Neuronal stem cell (in vitro differentiated cells): ENCODE data around the gene FGGY.
"Not testable (repeated sequence)": the region's sequence is repeated elsewhere in the genome, so short reads cannot be mapped to it uniquely, and the experiment has no call there.

ENCODE experiments used
- DNase-seq: peaks from one replicate; pipeline ENCODE4 v3.0.0-alpha.2; 2013; ENCODE audit warnings: low spot score
- H2AFZ ChIP-seq: one replicate; pipeline ENCODE4 v1.6.1; 2013; ENCODE audit warnings: mild to moderate bottlenecking, low read length, inconsistent platforms
- H2AK5ac ChIP-seq: 2 replicates; pipeline ENCODE4 v1.6.1; 2013; ENCODE audit warnings: low read depth, mild to moderate bottlenecking, inconsistent platforms, low read length, moderate library complexity, mixed read lengths
- H2BK120ac ChIP-seq: 2 replicates; pipeline ENCODE4 v1.6.1; 2013; ENCODE audit warnings: low read depth, mild to moderate bottlenecking, inconsistent platforms, low read length, moderate library complexity, mixed read lengths
- H2BK12ac ChIP-seq: one replicate; pipeline ENCODE4 v1.6.1; 2013; ENCODE audit warnings: low read length, inconsistent platforms
- H2BK15ac ChIP-seq: 2 replicates; pipeline ENCODE4 v1.6.1; 2013; ENCODE audit warnings: mild to moderate bottlenecking, low read length, inconsistent platforms, mixed read lengths
- H2BK5ac ChIP-seq: one replicate; pipeline ENCODE4 v1.6.1; 2013; ENCODE audit warnings: inconsistent platforms, mild to moderate bottlenecking, low read length, moderate library complexity
- H3K14ac ChIP-seq: one replicate; pipeline ENCODE4 v1.6.1; 2013; ENCODE audit warnings: low read length, inconsistent platforms
- H3K18ac ChIP-seq: 2 replicates; pipeline ENCODE4 v1.6.1; 2013; ENCODE audit warnings: low read length, inconsistent platforms
- H3K23ac ChIP-seq: 2 replicates; pipeline ENCODE4 v1.6.1; 2013; ENCODE audit warnings: low read depth, mild to moderate bottlenecking, mixed read lengths, low read length, inconsistent platforms; ENCODE audit not compliant: poor library complexity
- H3K27ac ChIP-seq: replicated peaks from 3 replicates; pipeline ENCODE4 v1.5.1; 2013; ENCODE audit warnings: low read length, inconsistent platforms
- H3K27me3 ChIP-seq, 3 experiments: 2 replicates each; pipeline ENCODE4 v1.6.1; 2013; ENCODE audit warnings: low read length in 3 of 3, mild to moderate bottlenecking in 2 of 3, inconsistent platforms in 1 of 3, low read depth in 1 of 3, mixed read lengths in 1 of 3, moderate library complexity in 1 of 3; ENCODE audit not compliant: control insufficient read depth in 3 of 3, insufficient read depth in 3 of 3
- H3K36me3 ChIP-seq, 2 donors: replicated peaks in 1 of 2; 2 replicates each; pipeline ENCODE4 v1.6.1; 2013; ENCODE audit warnings: low read length in 2 of 2; ENCODE audit not compliant: control insufficient read depth in 2 of 2, insufficient read depth in 2 of 2
- H3K4ac ChIP-seq: 2 replicates; pipeline ENCODE4 v1.6.1; 2013; ENCODE audit warnings: inconsistent platforms, mild to moderate bottlenecking, low read length, moderate library complexity
- H3K4me1 ChIP-seq, 2 donors: 1 replicate in 1 of 2; 2 replicates in 1 of 2; pipeline ENCODE4 v1.6.1; 2013; ENCODE audit warnings: low read length in 2 of 2, low read depth in 1 of 2; ENCODE audit not compliant: control insufficient read depth in 2 of 2, insufficient read depth in 1 of 2
- H3K4me2 ChIP-seq: one replicate; pipeline ENCODE4 v1.6.1; 2013; ENCODE audit warnings: mild to moderate bottlenecking, low read length, inconsistent platforms; ENCODE audit not compliant: insufficient read depth, poor library complexity, severe bottlenecking
- H3K4me3 ChIP-seq, 2 donors: 2 replicates each; pipeline ENCODE4 v1.5.1; 2013; ENCODE audit warnings: low read length in 2 of 2, mild to moderate bottlenecking in 2 of 2, inconsistent platforms in 1 of 2, moderate library complexity in 1 of 2
- H3K79me1 ChIP-seq: one replicate; pipeline ENCODE4 v1.6.1; 2013; ENCODE audit warnings: low read depth, mild to moderate bottlenecking, inconsistent platforms, low read length, moderate library complexity
- H3K9ac ChIP-seq: one replicate; pipeline ENCODE4 v1.6.1; 2013; ENCODE audit warnings: mild to moderate bottlenecking, low read depth, low read length, inconsistent platforms; ENCODE audit not compliant: poor library complexity
- H3K9me3 ChIP-seq, 2 donors: replicated peaks in 1 of 2; 2 replicates each; pipeline versions ENCODE3 to v1.6.1; 2013; ENCODE audit warnings: low read length in 2 of 2, mild to moderate bottlenecking in 2 of 2, inconsistent platforms in 1 of 2, low read depth in 1 of 2, mixed read lengths in 1 of 2, moderate library complexity in 1 of 2; ENCODE audit not compliant: control insufficient read depth in 2 of 2, insufficient read depth in 1 of 2
- H4K8ac ChIP-seq: one replicate; pipeline ENCODE4 v1.6.1; 2013; ENCODE audit warnings: low read depth, mild to moderate bottlenecking, inconsistent platforms, low read length, moderate library complexity
- H4K91ac ChIP-seq: one replicate; pipeline ENCODE4 v1.6.1; 2013; ENCODE audit warnings: low read length, low read depth, mild to moderate bottlenecking, inconsistent platforms; ENCODE audit not compliant: poor library complexity
- WGBS, 2 donors: extraction: QIAGEN DNeasy Blood & Tissue Kit; methylation state at CpG; one replicate each; pipeline ENCODE4 v1.1.7; 2013; ENCODE audit warnings: missing lambda C conversion rate in 2 of 2, mixed read lengths in 1 of 2; ENCODE audit not compliant: insufficient read length in 2 of 2, insufficient replicate concordance in 1 of 2; ENCODE audit errors: extremely low coverage in 2 of 2; 5-methylcytosine and 5-hydroxymethylcytosine counted together

FGGY gene

DNA sequence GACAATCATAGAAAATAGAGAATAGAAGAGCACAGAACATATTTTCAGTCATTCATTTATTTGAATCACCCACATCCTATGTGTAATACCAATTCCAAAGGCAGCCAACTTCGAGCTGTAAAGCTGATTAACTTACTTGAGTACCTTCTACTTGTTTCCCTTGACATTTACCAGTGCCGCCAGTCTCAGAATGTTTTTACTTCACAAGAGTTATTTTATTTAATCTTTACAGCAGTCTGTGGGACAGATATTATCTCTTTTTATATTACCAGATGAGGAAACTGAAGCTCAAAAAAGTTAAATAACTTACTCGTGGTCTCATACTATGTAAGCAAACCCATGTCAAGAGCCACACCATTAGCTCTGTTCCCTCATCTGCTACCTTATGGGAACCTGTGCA lies 56.6 kb downstream of the FGGY start:
- H2AK5ac ChIP-seq, result no peak overlapping the region
- H2BK12ac ChIP-seq, result no peak overlapping the region
- H2BK5ac ChIP-seq, result no peak overlapping the region
- H3K18ac ChIP-seq, result no peak overlapping the region
- H3K4me3 ChIP-seq, result no peak overlapping the region
- DNase-seq, result no peak
- WGBS, 2 donors, result no CpG with 5 or more reads among the region's 3 CpGs
- no peak overlapping the region for H3K23ac ChIP-seq
- no peaks in the 10 kb centered on the region for H3K36me3 ChIP-seq
- H4K8ac ChIP-seq, result no peak overlapping the region
- H4K91ac ChIP-seq, result no peak overlapping the region
- H3K9ac ChIP-seq, result no peak overlapping the region
- H2AFZ ChIP-seq, result no peak overlapping the region
- no peak overlapping the region for H3K4me2 ChIP-seq
- no peak overlapping the region for H3K14ac ChIP-seq
- H3K27me3 ChIP-seq, result no peaks in the 10 kb centered on the region
- no peaks in the 10 kb centered on the region for H3K9me3 ChIP-seq
- H2BK15ac ChIP-seq, result no peak overlapping the region
- no peak overlapping the region for H3K27ac ChIP-seq
- no peaks in the 10 kb centered on the region for H3K79me1 ChIP-seq
- no peak overlapping the region for H3K4ac ChIP-seq
- no peak overlapping the region for H2BK120ac ChIP-seq
- H3K4me1 ChIP-seq, result peaks cover 3 to 4% of the 10 kb centered on the region in 2 donors

DNA sequence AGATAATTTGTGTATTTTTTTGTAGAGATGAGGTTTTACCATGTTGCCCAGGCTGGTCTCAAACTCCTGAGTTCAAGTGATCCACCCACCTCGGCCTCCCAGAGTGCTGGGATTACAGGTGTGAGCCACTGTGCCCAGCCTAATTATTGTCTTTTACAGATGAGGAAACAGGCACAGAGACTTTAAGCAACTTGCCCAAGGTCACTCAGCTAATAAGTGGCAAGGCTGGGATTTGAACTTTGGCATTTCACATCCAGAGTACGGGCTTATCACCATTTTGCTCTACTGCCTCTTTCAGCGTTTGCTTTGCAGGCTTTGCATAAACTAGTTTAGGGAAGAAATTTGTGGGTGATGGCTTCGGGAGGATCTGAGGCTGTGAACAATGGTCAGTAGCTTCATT lies 57.3 kb downstream of the FGGY start:
- H3K9ac ChIP-seq, H2BK5ac ChIP-seq, H3K23ac ChIP-seq, H3K9me3 ChIP-seq, H4K91ac ChIP-seq, H4K8ac ChIP-seq, H2BK12ac ChIP-seq, H3K36me3 ChIP-seq, H3K27ac ChIP-seq, H2AK5ac ChIP-seq, H2BK15ac ChIP-seq, H3K4me2 ChIP-seq, H3K79me1 ChIP-seq, H3K4me3 ChIP-seq, DNase-seq, H3K27me3 ChIP-seq, H2BK120ac ChIP-seq, H3K18ac ChIP-seq, H3K14ac ChIP-seq, H2AFZ ChIP-seq, H3K4me1 ChIP-seq, H3K4ac ChIP-seq: not testable (repeated sequence)
- no CpG with 5 or more reads among the region's 4 CpGs for WGBS, 2 donors

DNA sequence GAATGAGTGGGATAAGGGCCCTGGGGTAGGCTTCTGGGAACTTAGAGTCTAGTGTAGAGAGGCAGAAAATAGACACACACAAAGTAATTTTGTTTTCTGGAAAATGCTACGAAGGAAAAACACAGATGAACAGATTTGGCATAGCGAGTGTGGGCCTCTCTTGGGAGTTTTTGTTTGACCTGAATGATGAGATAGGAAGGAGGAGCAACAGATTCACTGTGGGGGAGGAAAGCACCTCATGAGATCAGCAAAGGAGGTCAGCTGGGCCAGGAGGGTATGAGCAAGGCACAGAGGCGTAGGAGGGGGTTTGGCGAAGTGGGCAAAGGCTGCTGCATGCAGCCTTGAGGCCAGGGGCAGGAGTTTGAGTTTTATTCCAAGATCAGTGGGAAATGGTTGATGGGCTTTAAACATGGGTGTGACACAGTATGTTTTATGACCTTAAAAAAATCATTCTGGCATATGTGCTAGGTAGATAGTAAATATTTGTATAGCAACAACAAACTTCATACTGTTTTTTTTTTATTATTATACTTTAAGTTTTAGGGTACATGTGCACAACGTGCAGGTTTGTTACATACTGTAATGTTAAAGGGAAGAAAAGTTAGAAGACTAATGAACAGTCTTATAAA lies 57.9 kb downstream of the FGGY start:
- H3K79me1 ChIP-seq, result no peaks in the 10 kb centered on the region
- no peak for DNase-seq
- H2BK5ac ChIP-seq, result no peak overlapping the region
- no peaks in the 10 kb centered on the region for H3K36me3 ChIP-seq
- no peak overlapping the region for H3K4ac ChIP-seq
- H2AFZ ChIP-seq, result no peak overlapping the region
- H3K23ac ChIP-seq, result no peak overlapping the region
- H3K9ac ChIP-seq, result no peak overlapping the region
- no peak overlapping the region for H2BK12ac ChIP-seq
- no peak overlapping the region for H4K8ac ChIP-seq
- no peaks in the 10 kb centered on the region for H3K27me3 ChIP-seq
- no peak overlapping the region for H4K91ac ChIP-seq
- H3K9me3 ChIP-seq, result no peaks in the 10 kb centered on the region
- H3K27ac ChIP-seq, result no peak overlapping the region
- no peak overlapping the region for H3K4me2 ChIP-seq
- H3K4me1 ChIP-seq, result peaks cover 3 to 6% of the 10 kb centered on the region in 2 donors
- H2AK5ac ChIP-seq, result no peak overlapping the region
- no peak overlapping the region for H3K14ac ChIP-seq
- H2BK120ac ChIP-seq, result no peak overlapping the region
- H3K4me3 ChIP-seq, result no peak overlapping the region
- H3K18ac ChIP-seq, result peak overlapping the region; percentile 54
- WGBS, 2 donors, result no CpG with 5 or more reads among the region's 5 CpGs
- H2BK15ac ChIP-seq, result no peak overlapping the region

DNA sequence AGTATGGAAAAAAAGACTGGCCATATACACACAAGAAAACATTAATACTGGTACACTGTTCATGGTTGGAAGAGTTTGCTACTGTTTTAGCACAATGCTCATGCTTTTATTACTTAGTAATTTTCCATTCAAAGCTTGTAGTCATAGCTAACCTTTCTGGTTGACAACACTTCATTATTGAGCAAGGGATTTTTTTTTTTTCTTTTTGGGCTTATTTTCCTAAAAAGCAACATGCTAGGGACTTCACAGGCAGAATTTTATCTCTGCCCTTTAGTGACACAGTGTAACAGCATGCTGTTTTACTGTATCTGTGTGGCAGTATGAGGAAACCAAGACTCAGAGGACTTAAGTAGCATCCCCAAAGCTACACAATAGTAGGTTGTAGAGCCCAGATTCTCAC lies 58.5 kb downstream of the FGGY start:
- Histone ChIP-seq H3K27me3 (no peaks in the 10 kb centered on the region), H3K9me3 (no peaks in the 10 kb centered on the region), H4K8ac (no peak overlapping the region), H3K27ac (no peak overlapping the region), H2BK15ac (no peak overlapping the region), H3K4me2 (no peak overlapping the region), H3K23ac (no peak overlapping the region), H3K18ac (no peak overlapping the region), H3K79me1 (no peaks in the 10 kb centered on the region), H3K4me3 (no peak overlapping the region), H2BK12ac (no peak overlapping the region), H3K4ac (no peak overlapping the region), H3K9ac (no peak overlapping the region), H3K14ac (no peak overlapping the region), H3K36me3 (no peaks in the 10 kb centered on the region), H2AFZ (no peak overlapping the region), H2BK120ac (no peak overlapping the region), H3K4me1 (peaks cover 3 to 8% of the 10 kb centered on the region in 2 donors), H2BK5ac (no peak overlapping the region), H2AK5ac (no peak overlapping the region), H4K91ac (no peak overlapping the region)
- no peak for DNase-seq
